NT2/D1 (cell line): ENCODE measurements around the gene ATPAF1.

Experiments used
- YY1 ChIP-seq: IDR thresholded peaks from 2 replicates; pipeline ENCODE4 v1.6.1; 2011; ENCODE audit not compliant: insufficient read length, insufficient read depth
- ZNF274 ChIP-seq: IDR thresholded peaks from 2 replicates; pipeline ENCODE4 v1.6.1; 2011; ENCODE audit warnings: mild to moderate bottlenecking, low read depth, low read length

- TF ChIP-seq YY1 = no peak
- TF ChIP-seq ZNF274 = no peak
These were observed 64.2 kb downstream of the ATPAF1 start, which contains the start of gene MKNK1 for GRCh38 chr1:46603858-46604549.
